Muscle layer of colon (tissue), 2 donors: ENCODE results near the gene S100B.

Experiments used
- H3K27ac ChIP-seq: one replicate; pipeline ENCODE4 v1.7.0; 2013; ENCODE audit warnings: low read depth, mild to moderate bottlenecking, low read length, moderate library complexity
- H3K27me3 ChIP-seq, 2 donors: one replicate each; pipeline ENCODE4 v1.7.0; 2013; ENCODE audit warnings: low read length in 2 of 2, mild to moderate bottlenecking in 2 of 2; ENCODE audit not compliant: insufficient read depth in 2 of 2, control insufficient read depth in 1 of 2
- H3K36me3 ChIP-seq: one replicate; pipeline ENCODE4 v1.7.0; 2013; ENCODE audit warnings: mild to moderate bottlenecking, low read length; ENCODE audit not compliant: insufficient read depth
- H3K4me1 ChIP-seq: one replicate; pipeline ENCODE4 v1.7.0; 2013; ENCODE audit warnings: mild to moderate bottlenecking, low read length; ENCODE audit not compliant: insufficient read depth
- H3K4me3 ChIP-seq, 2 donors: one replicate each; pipeline ENCODE4 v1.7.0; 2013; ENCODE audit warnings: low read length in 2 of 2, low read depth in 1 of 2, mild to moderate bottlenecking in 1 of 2, moderate library complexity in 1 of 2
- H3K9ac ChIP-seq: one replicate; pipeline ENCODE4 v1.7.0; 2013; ENCODE audit warnings: low read length
- H3K9me3 ChIP-seq: one replicate; pipeline ENCODE4 v1.7.0; 2013; ENCODE audit warnings: mild to moderate bottlenecking, low read length
- donor health status: abdominal sarcoma.
- donor health status: Adenocarcinoma of cecum.

Gene S100B

DNA sequence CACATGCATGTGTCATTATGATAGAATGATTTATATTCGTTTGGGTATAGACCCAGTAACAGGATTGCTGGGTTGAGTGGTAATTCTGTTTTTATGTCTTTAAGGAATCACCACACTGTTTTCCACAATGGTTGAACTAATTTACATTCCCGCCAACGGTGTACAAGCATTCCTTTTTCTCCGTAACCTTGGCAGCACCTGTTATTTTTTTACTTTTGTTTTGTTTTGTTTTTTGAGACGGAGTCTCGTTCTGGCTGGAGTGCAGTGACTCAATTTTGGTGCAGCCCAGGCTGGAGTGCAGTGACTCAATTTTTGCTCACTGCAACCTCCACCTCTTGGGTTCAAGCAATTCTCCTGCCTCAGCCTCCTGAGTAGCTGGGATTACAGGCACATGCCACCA, 8.5 kb upstream of the S100B start:
- H3K36me3 ChIP-seq = no peaks in the 10 kb centered on the region
- no peaks in the 10 kb centered on the region for H3K4me1 ChIP-seq
- no peak overlapping the region for H3K4me3 ChIP-seq
- peaks cover 5% of the 10 kb centered on the region for H3K9me3 ChIP-seq
- H3K27me3 ChIP-seq = peaks cover 0 to 4% of the 10 kb centered on the region in 2 donors
- no peak overlapping the region for H3K27ac ChIP-seq
- no peak overlapping the region for H3K9ac ChIP-seq

DNA sequence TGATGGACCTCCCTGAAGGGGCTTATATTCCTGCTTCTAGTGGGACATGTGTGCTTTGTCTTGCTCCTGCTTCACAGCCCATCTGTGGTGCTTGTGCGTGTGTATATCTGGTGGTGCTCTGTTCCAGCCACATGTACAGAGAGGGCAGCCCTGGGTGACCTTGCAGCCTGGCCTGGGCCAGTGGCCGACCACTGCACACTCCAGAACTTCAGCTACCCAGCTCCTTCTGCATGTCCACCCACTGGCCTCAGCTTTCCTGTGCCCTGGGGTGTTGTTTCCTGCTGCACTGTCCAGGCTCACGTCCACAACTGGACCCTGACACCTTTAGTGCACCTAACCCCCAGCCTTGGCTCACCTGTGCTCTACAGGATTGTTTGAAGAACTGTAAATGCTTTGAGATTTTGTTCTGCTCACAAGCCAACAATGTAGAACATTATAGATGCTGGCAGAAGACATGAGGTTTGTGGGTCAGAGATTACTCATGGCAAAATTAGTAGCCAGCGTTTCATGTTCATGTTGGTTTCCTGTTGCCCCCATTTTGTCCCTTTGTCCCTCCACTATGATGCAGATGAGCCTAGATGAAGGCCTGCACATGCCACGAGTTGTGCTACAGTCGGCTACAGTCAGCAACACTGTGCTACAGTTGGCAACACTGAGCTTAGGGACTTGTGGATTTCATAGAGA, 5.3 kb upstream of the S100B start:
- H3K36me3 ChIP-seq = no peaks in the 10 kb centered on the region
- no peak overlapping the region for H3K4me3 ChIP-seq
- no peaks in the 10 kb centered on the region for H3K4me1 ChIP-seq
- H3K27me3 ChIP-seq = peaks cover 0 to 4% of the 10 kb centered on the region in 2 donors
- peaks cover 5% of the 10 kb centered on the region for H3K9me3 ChIP-seq
- no peak overlapping the region for H3K27ac ChIP-seq
- no peak overlapping the region for H3K9ac ChIP-seq

DNA sequence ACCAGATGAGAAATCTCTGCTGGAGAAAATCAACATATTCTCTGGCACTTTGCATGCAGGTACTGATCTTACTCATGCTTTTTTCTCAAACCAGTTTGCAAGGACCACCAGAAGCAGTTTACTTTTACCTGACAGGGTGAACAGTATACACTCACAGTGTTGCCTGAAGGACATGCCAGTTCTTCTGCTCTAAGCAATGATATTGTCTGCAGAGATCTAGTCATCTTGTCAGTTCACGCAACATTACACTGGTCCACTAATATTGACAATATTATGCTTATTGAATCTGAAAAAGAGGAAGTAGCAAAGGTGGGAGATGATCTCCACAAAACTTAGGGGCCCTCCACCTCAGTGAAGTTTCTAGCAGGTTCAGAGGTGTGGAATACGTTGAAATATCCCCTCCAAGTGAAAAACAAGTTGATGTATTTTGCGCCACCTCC, 3.8 kb upstream of the S100B start:
- H3K27ac ChIP-seq = no peak overlapping the region
- no peaks in the 10 kb centered on the region for H3K4me1 ChIP-seq

DNA sequence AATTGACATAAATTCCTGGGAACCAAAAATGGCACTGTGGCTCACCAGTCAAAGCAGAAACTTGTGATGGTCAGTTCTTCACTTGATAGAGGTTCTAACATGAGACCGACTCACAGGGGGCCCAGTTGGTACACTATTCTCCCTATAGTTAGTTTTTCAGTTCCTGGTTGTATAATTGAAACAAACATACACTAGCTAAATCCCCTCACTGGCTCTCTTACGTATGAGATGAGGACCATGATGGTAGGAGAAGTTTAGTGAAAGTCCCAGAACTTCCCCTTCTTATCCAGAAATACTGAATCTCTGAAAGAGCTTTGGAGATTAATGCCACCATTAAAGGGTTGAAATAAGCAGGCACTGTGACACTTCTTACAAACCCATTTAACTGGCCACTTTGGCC, 2.8 kb upstream of the S100B start:
- H3K36me3 ChIP-seq = no peaks in the 10 kb centered on the region
- no peak overlapping the region for H3K9ac ChIP-seq
- H3K4me1 ChIP-seq = no peaks in the 10 kb centered on the region
- no peak overlapping the region for H3K27ac ChIP-seq
- H3K9me3 ChIP-seq = peaks cover 5% of the 10 kb centered on the region
- H3K27me3 ChIP-seq = peaks cover 0 to 4% of the 10 kb centered on the region in 2 donors
- H3K4me3 ChIP-seq = no peak overlapping the region

More for the DNA sequence above, 3.8 kb upstream of the S100B start:
- Histone ChIP-seq H3K4me3 (no peak overlapping the region), H3K9ac (no peak overlapping the region), H3K36me3 (no peaks in the 10 kb centered on the region), H3K9me3 (peaks cover 5% of the 10 kb centered on the region), H3K27me3 (peaks cover 0 to 4% of the 10 kb centered on the region in 2 donors)

- H3K4me3 ChIP-seq = no peak overlapping the region
- H3K36me3 ChIP-seq = no peaks in the 10 kb centered on the region
- H3K27me3 ChIP-seq = peaks cover 0 to 4% of the 10 kb centered on the region in 2 donors
- no peak overlapping the region for H3K9ac ChIP-seq
- H3K4me1 ChIP-seq = no peaks in the 10 kb centered on the region
- no peak overlapping the region for H3K27ac ChIP-seq
- H3K9me3 ChIP-seq = peaks cover 5% of the 10 kb centered on the region
Measured at GRCh38 chr21:46606427-46606813, 1.5 kb upstream of the S100B start.

GRCh38 chr21:46605767-46606426, 1.0 kb upstream of the S100B start:
- Histone ChIP-seq H3K4me1 (no peaks in the 10 kb centered on the region), H3K27ac (no peak overlapping the region), H3K9me3 (peaks cover 4% of the 10 kb centered on the region), H3K36me3 (no peaks in the 10 kb centered on the region), H3K27me3 (peaks cover 0 to 4% of the 10 kb centered on the region in 2 donors), H3K4me3 (no peak overlapping the region), H3K9ac (no peak overlapping the region)

- Histone ChIP-seq H3K27ac (no peak overlapping the region), H3K27me3 (no peaks in the 10 kb centered on the region), H3K9ac (no peak overlapping the region), H3K4me1 (no peaks in the 10 kb centered on the region), H3K9me3 (no peaks in the 10 kb centered on the region), H3K36me3 (no peaks in the 10 kb centered on the region), H3K4me3 (no peak overlapping the region)
Measured at GRCh38 chr21:46604329-46604974, 430 bp downstream of the S100B start.

GRCh38 chr21:46603228-46603627, 1.7 kb downstream of the S100B start:
- H3K27ac ChIP-seq = no peak overlapping the region
- H3K9me3 ChIP-seq = no peaks in the 10 kb centered on the region
- H3K36me3 ChIP-seq = no peaks in the 10 kb centered on the region
- no peaks in the 10 kb centered on the region for H3K27me3 ChIP-seq
- no peaks in the 10 kb centered on the region for H3K4me1 ChIP-seq
- H3K9ac ChIP-seq = no peak overlapping the region
- H3K4me3 ChIP-seq = no peak overlapping the region

GRCh38 chr21:46600978-46601377, 3.9 kb downstream of the S100B start:
- Histone ChIP-seq H3K27ac (no peak overlapping the region), H3K9me3 (no peaks in the 10 kb centered on the region), H3K9ac (no peak overlapping the region), H3K27me3 (no peaks in the 10 kb centered on the region), H3K4me1 (no peaks in the 10 kb centered on the region), H3K36me3 (no peaks in the 10 kb centered on the region), H3K4me3 (no peak overlapping the region)

GRCh38 chr21:46600305-46600704, 4.6 kb downstream of the S100B start:
- H3K4me3 ChIP-seq = no peak overlapping the region
- H3K27ac ChIP-seq = no peak overlapping the region
- no peaks in the 10 kb centered on the region for H3K27me3 ChIP-seq
- no peaks in the 10 kb centered on the region for H3K9me3 ChIP-seq
- H3K9ac ChIP-seq = no peak overlapping the region
- no peaks in the 10 kb centered on the region for H3K4me1 ChIP-seq
- no peaks in the 10 kb centered on the region for H3K36me3 ChIP-seq

GRCh38 chr21:46598581-46599572, 6.0 kb downstream of the S100B start:
- Histone ChIP-seq H3K27ac (no peak overlapping the region), H3K9ac (no peak overlapping the region), H3K27me3 (no peaks in the 10 kb centered on the region), H3K4me3 (no peak overlapping the region), H3K4me1 (no peaks in the 10 kb centered on the region), H3K9me3 (no peaks in the 10 kb centered on the region), H3K36me3 (no peaks in the 10 kb centered on the region)
